ENCODE measurements around the gene ABCB7.

DNA sequence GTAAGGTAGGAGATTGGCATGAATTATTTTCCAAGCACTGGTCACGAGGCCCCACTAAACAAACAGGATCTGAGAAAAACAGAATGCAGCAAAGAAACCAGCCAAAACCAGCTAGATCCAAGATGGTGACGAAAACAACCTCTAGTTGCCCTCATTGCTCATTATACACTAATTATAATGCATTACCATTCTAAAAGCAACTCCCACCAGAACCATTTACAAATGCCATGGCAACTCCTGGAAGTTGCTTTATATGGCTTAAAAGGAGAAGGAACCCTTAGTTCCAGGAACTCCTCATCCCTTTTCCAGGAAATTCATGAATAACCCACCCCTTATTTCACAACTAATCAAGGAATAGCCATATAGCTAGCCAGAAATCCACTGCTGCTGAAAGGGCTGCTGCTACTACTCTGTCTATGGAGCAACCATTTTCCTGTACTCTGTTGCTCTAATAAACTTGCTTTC lies 69.3 kb downstream of the ABCB7 start:
- TF ChIP-seq POLR2A (IDR thresholded peaks at IDR 0.05), result no peak
- TF ChIP-seq, protein P1, sequence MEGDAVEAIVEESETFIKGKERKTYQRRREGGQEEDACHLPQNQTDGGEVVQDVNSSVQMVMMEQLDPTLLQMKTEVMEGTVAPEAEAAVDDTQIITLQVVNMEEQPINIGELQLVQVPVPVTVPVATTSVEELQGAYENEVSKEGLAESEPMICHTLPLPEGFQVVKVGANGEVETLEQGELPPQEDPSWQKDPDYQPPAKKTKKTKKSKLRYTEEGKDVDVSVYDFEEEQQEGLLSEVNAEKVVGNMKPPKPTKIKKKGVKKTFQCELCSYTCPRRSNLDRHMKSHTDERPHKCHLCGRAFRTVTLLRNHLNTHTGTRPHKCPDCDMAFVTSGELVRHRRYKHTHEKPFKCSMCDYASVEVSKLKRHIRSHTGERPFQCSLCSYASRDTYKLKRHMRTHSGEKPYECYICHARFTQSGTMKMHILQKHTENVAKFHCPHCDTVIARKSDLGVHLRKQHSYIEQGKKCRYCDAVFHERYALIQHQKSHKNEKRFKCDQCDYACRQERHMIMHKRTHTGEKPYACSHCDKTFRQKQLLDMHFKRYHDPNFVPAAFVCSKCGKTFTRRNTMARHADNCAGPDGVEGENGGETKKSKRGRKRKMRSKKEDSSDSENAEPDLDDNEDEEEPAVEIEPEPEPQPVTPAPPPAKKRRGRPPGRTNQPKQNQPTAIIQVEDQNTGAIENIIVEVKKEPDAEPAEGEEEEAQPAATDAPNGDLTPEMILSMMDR (IDR thresholded peaks at IDR 0.05), result no peak
